Measurements from ENCODE around the gene USP48.
"Not testable (repeated sequence)": the region's sequence is repeated elsewhere in the genome, so short reads cannot be mapped to it uniquely, and the experiment has no call there.

DNA sequence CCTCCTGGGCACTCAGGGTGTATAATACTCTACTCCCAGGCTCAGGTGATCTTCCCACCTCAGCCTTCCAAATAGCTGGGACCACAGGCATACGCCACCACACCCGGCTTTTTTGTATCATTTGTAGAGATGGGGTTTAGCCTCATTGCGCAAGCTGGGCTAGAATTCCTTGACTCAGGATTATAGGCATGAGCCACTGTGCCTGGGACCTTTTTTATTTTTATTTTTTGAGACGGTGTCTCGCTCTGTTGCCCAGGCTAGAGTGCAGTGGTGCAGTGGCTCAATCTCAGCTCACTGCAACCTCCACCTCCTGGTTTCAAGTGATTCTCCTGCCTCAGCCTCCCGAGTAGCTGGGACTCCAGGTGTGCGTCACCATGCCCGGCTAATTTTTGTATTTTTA, 15.8 kb downstream of the USP48 start:
- TF ChIP-seq SUZ12 (IDR thresholded peaks at IDR 0.05; ENCODE audit: extremely low read depth, insufficient read depth, insufficient read length); ZNF274 (IDR thresholded peaks at IDR 0.05; ENCODE audit: low read depth, low read length); YY1 (IDR thresholded peaks at IDR 0.05; ENCODE audit: insufficient read depth, insufficient read length): not testable (repeated sequence)
